Smooth muscle cell of trachea (primary cell): ENCODE data around the gene STAB1. TPM values are rescaled to one million over a fixed set of nuclear protein-coding genes. Genes with fewer than 3 reads are reported as not detected.

Experiments
- total RNA-seq: library from RNA; depleted of rRNA; stranded (reverse); fragments of >200 nt; gene quantifications from 2 replicates; pipeline ENCODE4 v1.2.1, GENCODE V29; 2014

STAB1 gene
- 0.17 and 1.6 TPM in 2 replicates for total RNA-seq

GRCh38 chr3:52494886-52495495 is at the start of gene STAB1:
STAB1 (plus strand) TSS chr3:52495338; CDS start chr3:52495414, 76 bp downstream.

GRCh38 chr3:52453496-52454249 is 41.5 kb upstream of the STAB1 start, which contains the start of gene TNNC1:
TNNC1 (minus strand) TSS chr3:52454041; CDS start chr3:52454015, 26 bp downstream.

GRCh38 chr3:52455283-52456168 is 39.6 kb upstream of the STAB1 start, which contains the start of gene NISCH:
NISCH (plus strand) TSS chr3:52455604; CDS start chr3:52455642, 38 bp downstream.

GRCh38 chr3:52533623-52534280 is 38.6 kb downstream of the STAB1 start, which contains the start of gene NT5DC2:
NT5DC2 (minus strand) TSS chr3:52533857; CDS start chr3:52533737, 120 bp downstream.

DNA sequence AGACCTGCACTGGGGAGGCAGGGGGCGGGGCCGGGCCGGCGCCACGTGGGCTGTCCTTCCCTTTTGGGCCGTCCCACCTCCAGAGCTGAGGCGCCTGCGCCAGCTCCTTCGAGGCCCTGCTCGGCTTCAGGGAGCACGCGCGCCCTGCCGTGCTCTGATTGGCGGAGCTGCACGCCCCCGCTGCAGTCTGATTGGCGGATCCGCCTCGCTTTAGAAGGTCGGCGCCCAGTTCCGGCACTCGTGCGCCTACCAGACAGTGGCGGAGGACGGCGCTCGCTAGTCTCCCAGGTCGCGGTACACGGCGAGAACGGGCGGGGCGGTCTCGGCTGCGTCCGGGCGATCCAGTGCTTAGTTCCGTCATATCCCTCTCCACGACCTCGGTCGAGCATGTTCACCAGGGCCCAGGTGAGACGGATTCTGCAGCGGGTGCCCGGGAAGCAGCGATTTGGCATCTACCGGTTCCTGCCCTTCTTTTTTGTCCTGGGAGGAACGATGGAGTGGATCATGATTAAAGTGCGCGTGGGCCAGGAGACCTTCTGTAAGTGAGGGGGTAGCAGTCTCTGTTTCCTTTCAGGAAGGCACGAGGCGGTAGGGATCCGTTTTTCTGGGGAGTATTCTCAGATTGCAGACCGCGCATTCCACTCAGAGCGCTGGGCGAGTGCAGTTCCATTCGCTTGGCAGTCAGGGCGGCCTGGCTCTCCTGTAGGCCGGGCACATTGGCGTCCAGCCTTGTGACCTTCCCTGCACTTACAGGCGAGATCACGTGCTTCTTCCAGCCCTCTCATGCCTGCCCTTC is 41.4 kb downstream of the STAB1 start, which contains the start of gene UQCC5:
Gene UQCC5 (plus strand): TSS at position 237 of the 796 bp plus-strand sequence. CDS start 151 bp downstream, at position 388.

Other genes starting within 250 kb of the STAB1 start
- gene PPM1M, start 249.6 kb upstream of the STAB1 start, total RNA-seq: 27.3 and 47.1 TPM in 2 replicates
- gene WDR82, start 216.7 kb upstream of the STAB1 start, total RNA-seq: 66.3 and 69.6 TPM in 2 replicates
- 5.8 and 16.6 TPM in 2 replicates for gene GLYCTK, start 207.5 kb upstream of the STAB1 start, total RNA-seq
- gene DNAH1, start 179.0 kb upstream of the STAB1 start, total RNA-seq: 1.9 and 5.0 TPM in 2 replicates
- 59.1 and 80.7 TPM in 2 replicates for gene BAP1, start 85.3 kb upstream of the STAB1 start, total RNA-seq
- 3.1 and 3.8 TPM in 2 replicates for gene PHF7, start 84.7 kb upstream of the STAB1 start, total RNA-seq
- under 0.01 and 0.15 TPM in 2 replicates for gene SEMA3G, start 50.2 kb upstream of the STAB1 start, total RNA-seq
- gene TNNC1, start 41.3 kb upstream of the STAB1 start, total RNA-seq: 0.66 TPM in 1 of 2 replicates, not detected in the other
- 76.1 and 104 TPM in 2 replicates for gene NISCH, start 39.7 kb upstream of the STAB1 start, total RNA-seq
- 43.8 and 64.3 TPM in 2 replicates for gene NT5DC2, start 38.5 kb downstream of the STAB1 start, total RNA-seq
- 2.6 and 20.4 TPM in 2 replicates for gene UQCC5, start 41.3 kb downstream of the STAB1 start, total RNA-seq
- 59.9 and 78.2 TPM in 2 replicates for gene PBRM1, start 190.6 kb downstream of the STAB1 start, total RNA-seq
- 100 and 101 TPM in 2 replicates for gene GNL3, start 190.7 kb downstream of the STAB1 start, total RNA-seq
- 125 and 126 TPM in 2 replicates for gene GLT8D1, start 210.5 kb downstream of the STAB1 start, total RNA-seq
- 60.7 and 68.1 TPM in 2 replicates for gene SPCS1, start 210.8 kb downstream of the STAB1 start, total RNA-seq